Suprapubic skin (tissue), 4 donors: ENCODE data around the gene FUCA2.

Source experiments
- EP300 ChIP-seq: sonication (generic); formaldehyde crosslinking; IDR thresholded peaks from one replicate; pipeline ENCODE4 v1.6.1; 2017; ENCODE audit warnings: antibody characterized with exemption
- POLR2AphosphoS5 ChIP-seq, 3 donors: sonication (generic); formaldehyde crosslinking; IDR thresholded peaks; one replicate each; pipeline ENCODE4 v1.6.1; 2017; ENCODE audit warnings: antibody characterized with exemption in 3 of 3

- TF ChIP-seq POLR2AphosphoS5 (IDR thresholded peaks at IDR 0.05) (no peak), EP300 (no peak)
Observed at GRCh38 chr6:143498428-143498827, 13.1 kb downstream of the FUCA2 start.
